ENCODE results near the gene PKM.
"Not testable (repeated sequence)": the region's sequence is repeated elsewhere in the genome, so short reads cannot be mapped to it uniquely, and the experiment has no call there.

PKM gene

GRCh38 chr15:72174551-72175165 lies 56.3 kb downstream of the PKM start:
- no peak for DNase-seq

GRCh38 chr15:72173864-72174550 lies 57.0 kb downstream of the PKM start:
- no peak for DNase-seq

- no peak for DNase-seq
These were observed 57.6 kb downstream of the PKM start for GRCh38 chr15:72173401-72173800.

GRCh38 chr15:72172796-72173195 lies 58.2 kb downstream of the PKM start:
- no peak for DNase-seq

- DNase-seq: not testable (repeated sequence)
These were observed 59.0 kb downstream of the PKM start for GRCh38 chr15:72171978-72172377.

GRCh38 chr15:72170691-72171090 lies 60.3 kb downstream of the PKM start:
- no peak for DNase-seq

GRCh38 chr15:72169921-72170611 lies 60.9 kb downstream of the PKM start:
- no peak for DNase-seq

GRCh38 chr15:72169236-72169920 lies 61.6 kb downstream of the PKM start:
- no peak for DNase-seq

GRCh38 chr15:72168808-72169190 lies 62.2 kb downstream of the PKM start:
- no peak for DNase-seq

GRCh38 chr15:72168131-72168807 lies 62.7 kb downstream of the PKM start:
- DNase-seq: no peak

GRCh38 chr15:72167445-72167844 lies 63.5 kb downstream of the PKM start:
- no peak for DNase-seq

GRCh38 chr15:72166716-72167417 lies 64.1 kb downstream of the PKM start:
- DNase-seq: no peak

- DNase-seq: no peak
These were observed 67.3 kb downstream of the PKM start for GRCh38 chr15:72163719-72164118.

GRCh38 chr15:72162569-72162968 lies 68.4 kb downstream of the PKM start:
- no peak for DNase-seq

- no peak for DNase-seq
These were observed 69.4 kb downstream of the PKM start for GRCh38 chr15:72161361-72162132.

GRCh38 chr15:72160696-72161245 lies 70.2 kb downstream of the PKM start:
- DNase-seq: no peak

- DNase-seq: peak; percentile 74 to 84
These were observed 74.1 kb downstream of the PKM start for GRCh38 chr15:72156928-72157327.

GRCh38 chr15:72155635-72156616 lies 75.1 kb downstream of the PKM start:
- DNase-seq: peak; percentile 76 to 82

GRCh38 chr15:72155003-72155621 lies 75.9 kb downstream of the PKM start:
- DNase-seq: no peak

All from AML-193 (cell line).